Keratinocyte (primary cell): ENCODE data around the gene AGPAT3. TPM values are rescaled to one million over a fixed set of nuclear protein-coding genes. Genes with fewer than 3 reads are reported as not detected.

Experiments
- DNase-seq: peaks from one replicate; pipeline ENCODE4 v3.0.0-alpha.2; 2011; ENCODE audit warnings: low read depth, missing footprints, low spot score
- FAIRE-seq: peaks from 2 replicates; lab custom pipeline; 2011; peaks lifted over from hg19 to GRCh38; lab: Jason Lieb, UNC
- H2AFZ ChIP-seq: 2 replicates; pipeline ENCODE4 v1.6.0; 2012; ENCODE audit warnings: low read length, control low read depth, inconsistent platforms; ENCODE audit not compliant: control insufficient read depth
- H3K27ac ChIP-seq: 2 replicates; pipeline ENCODE4 v1.5.1; 2011; ENCODE audit warnings: low read length; ENCODE audit not compliant: control insufficient read depth, insufficient read depth
- H3K27me3 ChIP-seq: 3 replicates; pipeline ENCODE4 v1.6.0; 2011; ENCODE audit warnings: low read length; ENCODE audit not compliant: control insufficient read depth, insufficient read depth; ENCODE audit errors: extremely low read depth
- H3K36me3 ChIP-seq, 2 experiments: 2 replicates in 1 of 2; 3 replicates in 1 of 2; pipeline ENCODE4 v1.5.1; 2011; ENCODE audit warnings: low read length in 2 of 2, mild to moderate bottlenecking in 1 of 2; ENCODE audit not compliant: control insufficient read depth in 2 of 2, insufficient read depth in 2 of 2; ENCODE audit errors: extremely low read depth in 1 of 2
- H3K4me1 ChIP-seq: 3 replicates; pipeline ENCODE4 v1.5.1; 2011; ENCODE audit warnings: low read length; ENCODE audit not compliant: control insufficient read depth, insufficient read depth; ENCODE audit errors: extremely low read depth
- H3K4me2 ChIP-seq: 3 replicates; pipeline ENCODE4 v1.6.0; 2011; ENCODE audit warnings: low read depth, low read length; ENCODE audit not compliant: control insufficient read depth, insufficient read depth; ENCODE audit errors: extremely low read depth
- H3K4me3 ChIP-seq, 3 experiments: fragments of 200-600 bp in 1 of 3; sonication (generic) in 1 of 3; 2 replicates in 2 of 3; 3 replicates in 1 of 3; pipeline ENCODE4 v1.5.1; 2011 to 2016; ENCODE audit warnings: low read length in 3 of 3, mild to moderate bottlenecking in 3 of 3, control low read depth in 2 of 3, inconsistent platforms in 1 of 3, low read depth in 1 of 3, mixed read lengths in 1 of 3, mixed run types in 1 of 3, moderate library complexity in 1 of 3; ENCODE audit not compliant: control insufficient read depth in 2 of 3, insufficient read depth in 2 of 3; ENCODE audit errors: extremely low read depth in 1 of 3
- H3K79me2 ChIP-seq: 2 replicates; pipeline ENCODE4 v1.6.0; 2012; ENCODE audit warnings: low read length; ENCODE audit not compliant: control insufficient read depth, insufficient read depth
- H3K9ac ChIP-seq: 3 replicates; pipeline ENCODE4 v1.6.0; 2011; ENCODE audit warnings: low read length; ENCODE audit not compliant: control insufficient read depth, insufficient read depth; ENCODE audit errors: extremely low read depth
- H3K9me1 ChIP-seq: 3 replicates; pipeline ENCODE4 v1.6.0; 2011; ENCODE audit warnings: low read length; ENCODE audit not compliant: control insufficient read depth, insufficient read depth; ENCODE audit errors: extremely low read depth
- H3K9me3 ChIP-seq: 2 replicates; pipeline ENCODE4 v1.5.1; 2012; ENCODE audit warnings: low read depth, low read length; ENCODE audit not compliant: control insufficient read depth
- H4K20me1 ChIP-seq: 3 replicates; pipeline ENCODE4 v1.6.0; 2011; ENCODE audit warnings: low read length; ENCODE audit not compliant: control insufficient read depth, insufficient read depth; ENCODE audit errors: extremely low read depth
- CTCF ChIP-seq, 3 experiments: IDR thresholded peaks in 1 of 3; conservative IDR thresholded peaks in 1 of 3; optimal IDR thresholded peaks in 1 of 3; 2 replicates in 2 of 3; 3 replicates in 1 of 3; pipeline versions ENCODE3 to v1.5.1; 2011; ENCODE audit warnings: low read length in 3 of 3, mild to moderate bottlenecking in 3 of 3, moderate library complexity in 2 of 3, control low read depth in 1 of 3, inconsistent platforms in 1 of 3; ENCODE audit not compliant: insufficient read depth in 2 of 3; ENCODE audit errors: extremely low read depth in 1 of 3
- EZH2 ChIP-seq: IDR thresholded peaks from one replicate; pipeline ENCODE4 v1.6.1; 2012; ENCODE audit warnings: inconsistent platforms, mild to moderate bottlenecking, low read length, moderate library complexity
- dilution Hi-C: fragments of 300-500 bp; cut with MboI; formaldehyde crosslinking; loops from one replicate; pipeline ENCODE4 v1.7.0; 2020; ENCODE audit warnings: low sequenced_read_pairs; ENCODE audit not compliant: extremely low pct_ligation_motif_present
- polyA plus RNA-seq, 5 experiments: library from polyadenylated mRNA; depleted of rRNA in 3 of 5; stranded (reverse) in 3 of 5; stranded (forward) in 1 of 5; unstranded in 1 of 5; fragments of >200 nt; gene quantifications; 1 replicate in 1 of 5; 2 replicates in 3 of 5; 3 replicates in 1 of 5; pipeline versions ENCODE4 v1.2.1 to v1.2.3, GENCODE V29; 2011 to 2012; ENCODE audit warnings: missing spikeins in 2 of 5, low read depth in 1 of 5, low replicate concordance in 1 of 5

Gene AGPAT3
- polyA plus RNA-seq, 1 donor (not counting 4 experiments of a cell fraction or from before 2014, with no cell fraction given), result 21.7 TPM

GRCh38 chr21:43825936-43826622, 38.9 kb upstream of the AGPAT3 start:
- Histone ChIP-seq H3K9ac (no peak overlapping the region), H3K9me3 (no peaks in the 10 kb centered on the region), H3K79me2 (no peaks in the 10 kb centered on the region), H3K9me1 (no peaks in the 10 kb centered on the region), H3K36me3 (no peaks in the 10 kb centered on the region), H3K4me2 (no peak overlapping the region), H3K4me1 (peaks cover 4% of the 10 kb centered on the region), H3K27ac (no peak overlapping the region), H3K4me3 (no peak overlapping the region), H2AFZ (no peak overlapping the region), H4K20me1 (no peaks in the 10 kb centered on the region), H3K27me3 (peaks cover 15% of the 10 kb centered on the region)
- DNase-seq (no peak), FAIRE-seq (no peak)
- dilution Hi-C loops, result no loop called here
- TF ChIP-seq EZH2 (no peak), CTCF (optimal IDR thresholded peaks at IDR 0.05 in 1 of 3, IDR thresholded peaks at IDR 0.05 in 1 of 3, conservative IDR thresholded peaks at IDR 0.05 in 1 of 3; ENCODE audit: extremely low read depth in 1 of 3, insufficient read depth in 2 of 3, low read length in 3 of 3) (peak in 1 of 3 experiments; percentile 43)

GRCh38 chr21:43826623-43826974, 38.4 kb upstream of the AGPAT3 start:
- Histone ChIP-seq H3K27ac (no peak overlapping the region), H3K27me3 (peaks cover 20% of the 10 kb centered on the region), H3K4me1 (peaks cover 4% of the 10 kb centered on the region), H3K9me1 (no peaks in the 10 kb centered on the region), H3K9ac (no peak overlapping the region), H2AFZ (no peak overlapping the region), H3K9me3 (no peaks in the 10 kb centered on the region), H3K4me2 (no peak overlapping the region), H4K20me1 (no peaks in the 10 kb centered on the region), H3K79me2 (no peaks in the 10 kb centered on the region), H3K4me3 (no peak overlapping the region), H3K36me3 (no peaks in the 10 kb centered on the region)
- DNase-seq (no peak), FAIRE-seq (no peak)
- dilution Hi-C loops, result no loop called here
- no peak for TF ChIP-seq CTCF (optimal IDR thresholded peaks at IDR 0.05 in 1 of 3, IDR thresholded peaks at IDR 0.05 in 1 of 3, conservative IDR thresholded peaks at IDR 0.05 in 1 of 3; ENCODE audit: extremely low read depth in 1 of 3, insufficient read depth in 2 of 3, low read length in 3 of 3)
- TF ChIP-seq EZH2, result no peak
